ENCODE measurements around the gene LHX4.

GRCh38 chr1:180239145-180240096 is 9.4 kb downstream of the LHX4 start:
- TF ChIP-seq, protein P1, sequence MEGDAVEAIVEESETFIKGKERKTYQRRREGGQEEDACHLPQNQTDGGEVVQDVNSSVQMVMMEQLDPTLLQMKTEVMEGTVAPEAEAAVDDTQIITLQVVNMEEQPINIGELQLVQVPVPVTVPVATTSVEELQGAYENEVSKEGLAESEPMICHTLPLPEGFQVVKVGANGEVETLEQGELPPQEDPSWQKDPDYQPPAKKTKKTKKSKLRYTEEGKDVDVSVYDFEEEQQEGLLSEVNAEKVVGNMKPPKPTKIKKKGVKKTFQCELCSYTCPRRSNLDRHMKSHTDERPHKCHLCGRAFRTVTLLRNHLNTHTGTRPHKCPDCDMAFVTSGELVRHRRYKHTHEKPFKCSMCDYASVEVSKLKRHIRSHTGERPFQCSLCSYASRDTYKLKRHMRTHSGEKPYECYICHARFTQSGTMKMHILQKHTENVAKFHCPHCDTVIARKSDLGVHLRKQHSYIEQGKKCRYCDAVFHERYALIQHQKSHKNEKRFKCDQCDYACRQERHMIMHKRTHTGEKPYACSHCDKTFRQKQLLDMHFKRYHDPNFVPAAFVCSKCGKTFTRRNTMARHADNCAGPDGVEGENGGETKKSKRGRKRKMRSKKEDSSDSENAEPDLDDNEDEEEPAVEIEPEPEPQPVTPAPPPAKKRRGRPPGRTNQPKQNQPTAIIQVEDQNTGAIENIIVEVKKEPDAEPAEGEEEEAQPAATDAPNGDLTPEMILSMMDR (conservative IDR thresholded peaks at IDR 0.05) = no peak
- no peak for TF ChIP-seq ZFX (IDR thresholded peaks at IDR 0.05)

Measured in C4-2B (cell line).